Activated effector memory CD4-positive, alpha-beta T cell treated with anti-CD3 and anti-CD28 coated beads, Interleukin-2, amount 50 U/mL, for 16 hours (primary cell): ENCODE data around the gene ADRM1.
A peak's percentile ranks its signal among the peaks of the same experiment; 100 is the strongest.

Experiments used
- DNase-seq: peaks from one replicate; pipeline ENCODE4 v3.0.0-alpha.2; 2020

ADRM1 gene

GRCh38 chr20:62299666-62300236 is 3.0 kb upstream of the ADRM1 start:
- DNase-seq: no peak

- DNase-seq: no peak
These were observed 2.5 kb upstream of the ADRM1 start for GRCh38 chr20:62300319-62300718.

- DNase-seq: no peak
These were observed 1.6 kb upstream of the ADRM1 start for GRCh38 chr20:62301111-62301668.

- peak; percentile 95 for DNase-seq
These were observed 940 bp upstream of the ADRM1 start for GRCh38 chr20:62301773-62302340.

- no peak for DNase-seq
These were observed 204 bp downstream of the ADRM1 start for GRCh38 chr20:62303062-62303339.

- no peak for DNase-seq
These were observed 786 bp downstream of the ADRM1 start for GRCh38 chr20:62303340-62304226.

GRCh38 chr20:62304331-62305148 is 1.7 kb downstream of the ADRM1 start:
- no peak for DNase-seq

GRCh38 chr20:62305149-62305764 is 2.5 kb downstream of the ADRM1 start:
- no peak for DNase-seq

GRCh38 chr20:62305765-62306413 is 3.1 kb downstream of the ADRM1 start:
- no peak for DNase-seq

- DNase-seq: no peak
These were observed 3.8 kb downstream of the ADRM1 start for GRCh38 chr20:62306414-62307187.

GRCh38 chr20:62307226-62308101 is 4.7 kb downstream of the ADRM1 start:
- no peak for DNase-seq

- no peak for DNase-seq
These were observed 5.5 kb downstream of the ADRM1 start for GRCh38 chr20:62308102-62308822.

GRCh38 chr20:62309198-62309944 is 6.6 kb downstream of the ADRM1 start:
- DNase-seq: no peak

- no peak for DNase-seq
These were observed 7.4 kb downstream of the ADRM1 start for GRCh38 chr20:62309947-62310756.

GRCh38 chr20:62310757-62311121 is 7.9 kb downstream of the ADRM1 start:
- no peak for DNase-seq

GRCh38 chr20:62311150-62311549 is 8.4 kb downstream of the ADRM1 start:
- no peak for DNase-seq

GRCh38 chr20:62311832-62312661 is 9.2 kb downstream of the ADRM1 start:
- DNase-seq: no peak
